ENCODE data around the gene HGF.

HGF gene

DNA sequence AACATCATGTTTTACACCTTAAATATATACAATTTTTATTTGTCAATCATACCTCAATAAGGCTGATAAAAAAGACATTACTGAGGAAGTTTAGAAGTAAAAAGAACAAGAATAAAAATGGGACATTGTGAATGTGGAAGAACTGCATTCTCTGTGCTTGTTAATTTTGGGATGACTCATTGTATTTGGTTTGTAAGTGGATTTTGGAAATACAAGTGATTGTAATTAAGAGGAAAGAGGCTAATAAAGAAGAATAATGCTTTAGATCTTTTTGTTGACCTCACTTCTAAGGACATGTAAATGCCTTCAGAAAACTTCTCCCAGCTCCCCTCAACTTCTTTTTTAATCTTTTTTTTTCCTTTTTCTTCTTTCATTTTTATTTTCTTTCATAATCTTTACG lies 76.0 kb downstream of the HGF start:
- TF ChIP-seq, protein P1, sequence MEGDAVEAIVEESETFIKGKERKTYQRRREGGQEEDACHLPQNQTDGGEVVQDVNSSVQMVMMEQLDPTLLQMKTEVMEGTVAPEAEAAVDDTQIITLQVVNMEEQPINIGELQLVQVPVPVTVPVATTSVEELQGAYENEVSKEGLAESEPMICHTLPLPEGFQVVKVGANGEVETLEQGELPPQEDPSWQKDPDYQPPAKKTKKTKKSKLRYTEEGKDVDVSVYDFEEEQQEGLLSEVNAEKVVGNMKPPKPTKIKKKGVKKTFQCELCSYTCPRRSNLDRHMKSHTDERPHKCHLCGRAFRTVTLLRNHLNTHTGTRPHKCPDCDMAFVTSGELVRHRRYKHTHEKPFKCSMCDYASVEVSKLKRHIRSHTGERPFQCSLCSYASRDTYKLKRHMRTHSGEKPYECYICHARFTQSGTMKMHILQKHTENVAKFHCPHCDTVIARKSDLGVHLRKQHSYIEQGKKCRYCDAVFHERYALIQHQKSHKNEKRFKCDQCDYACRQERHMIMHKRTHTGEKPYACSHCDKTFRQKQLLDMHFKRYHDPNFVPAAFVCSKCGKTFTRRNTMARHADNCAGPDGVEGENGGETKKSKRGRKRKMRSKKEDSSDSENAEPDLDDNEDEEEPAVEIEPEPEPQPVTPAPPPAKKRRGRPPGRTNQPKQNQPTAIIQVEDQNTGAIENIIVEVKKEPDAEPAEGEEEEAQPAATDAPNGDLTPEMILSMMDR (conservative IDR thresholded peaks at IDR 0.05): no peak
- peak overlapping the region; percentile 78; the same call in 1 of the 2 replicates for H3K27ac ChIP-seq

DNA sequence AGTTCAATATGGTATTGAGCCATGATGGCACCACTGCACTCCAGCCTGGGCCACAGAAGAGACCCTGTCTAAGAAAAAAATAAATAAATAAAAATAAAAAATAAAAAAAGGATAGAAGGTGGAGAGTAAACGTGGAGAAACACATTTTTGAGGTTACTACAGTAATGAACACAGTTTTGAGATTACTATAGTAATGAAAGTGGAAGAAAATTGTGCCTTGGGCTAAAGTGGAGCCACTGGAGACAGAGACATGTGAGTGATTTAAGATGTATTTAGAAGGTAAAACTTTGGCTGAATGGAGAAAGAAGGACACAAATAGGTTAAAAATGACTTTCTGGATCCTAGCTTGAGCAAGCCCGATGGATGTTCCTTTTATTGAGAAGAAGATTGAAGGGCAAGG lies 76.8 kb downstream of the HGF start:
- TF ChIP-seq, protein P1 (conservative IDR thresholded peaks at IDR 0.05): no peak
- H3K27ac ChIP-seq: peak overlapping the region; percentile 78

DNA sequence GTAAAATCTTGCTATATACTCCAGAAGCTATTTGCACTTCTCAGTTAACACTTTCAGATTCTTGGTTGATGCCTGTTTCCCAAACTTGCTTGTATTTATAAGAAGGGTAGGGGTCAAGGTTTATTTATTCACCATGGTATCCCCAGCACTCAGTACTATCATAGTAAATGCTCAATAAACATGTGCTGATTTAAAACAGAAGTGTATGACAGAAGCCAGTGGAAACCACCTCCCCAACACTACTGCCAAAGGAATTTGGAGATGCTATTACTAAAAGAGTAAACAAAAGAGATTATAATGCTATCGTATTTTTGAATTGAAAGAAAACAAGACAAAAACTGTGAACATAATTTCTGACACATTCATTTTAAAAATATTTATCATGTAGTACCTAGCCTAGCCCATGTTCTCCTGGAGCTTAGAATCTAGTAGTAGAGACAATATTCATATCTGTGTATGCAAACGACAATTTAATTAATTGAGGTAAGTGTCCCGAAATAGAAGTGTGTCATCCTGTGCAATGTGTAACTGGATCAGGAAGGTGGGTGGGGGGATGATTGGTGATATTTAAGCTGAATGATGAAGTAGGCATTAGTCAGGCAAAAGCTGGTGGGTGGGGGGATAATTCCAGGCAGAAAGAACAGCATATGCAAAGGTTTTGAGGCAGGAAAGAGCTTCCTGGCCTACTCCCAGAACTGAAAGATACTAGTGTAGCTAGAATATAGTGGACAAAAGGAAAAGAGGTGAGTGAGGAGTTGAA lies 77.5 kb downstream of the HGF start:
- peak overlapping the region; percentile 78 for H3K27ac ChIP-seq
- TF ChIP-seq, protein P1 (conservative IDR thresholded peaks at IDR 0.05): no peak

DNA sequence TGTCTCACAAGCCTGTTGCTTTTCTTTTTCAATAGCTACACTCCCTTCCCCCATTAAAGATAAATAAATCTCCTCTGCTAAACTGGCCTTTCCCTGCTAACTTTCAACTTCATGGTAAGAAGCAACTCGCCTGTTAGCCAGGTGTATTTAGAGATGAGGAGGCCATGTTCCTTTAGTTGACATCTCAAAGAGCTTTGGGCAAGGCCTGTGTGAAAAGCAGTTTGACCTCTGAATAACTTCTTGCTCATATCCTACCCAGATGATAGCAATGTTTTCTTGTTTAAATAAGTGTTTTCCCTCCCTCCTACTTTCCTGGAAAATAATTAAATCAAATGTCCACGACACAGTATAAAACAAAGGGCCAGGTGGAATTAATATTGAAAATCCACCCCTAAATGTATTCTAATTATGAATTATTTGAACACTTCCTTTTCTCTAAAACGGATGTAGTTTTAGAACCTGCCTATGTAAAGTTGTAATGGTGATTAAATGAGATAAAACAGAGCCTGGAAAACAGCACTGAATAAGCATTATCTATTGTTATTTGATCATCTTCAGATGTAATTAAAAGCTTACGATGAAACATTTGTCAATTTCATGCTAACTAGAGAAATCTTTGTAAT lies 78.5 kb downstream of the HGF start:
- peak overlapping the region; percentile 78 for H3K27ac ChIP-seq
- TF ChIP-seq, protein P1 (conservative IDR thresholded peaks at IDR 0.05): no peak

DNA sequence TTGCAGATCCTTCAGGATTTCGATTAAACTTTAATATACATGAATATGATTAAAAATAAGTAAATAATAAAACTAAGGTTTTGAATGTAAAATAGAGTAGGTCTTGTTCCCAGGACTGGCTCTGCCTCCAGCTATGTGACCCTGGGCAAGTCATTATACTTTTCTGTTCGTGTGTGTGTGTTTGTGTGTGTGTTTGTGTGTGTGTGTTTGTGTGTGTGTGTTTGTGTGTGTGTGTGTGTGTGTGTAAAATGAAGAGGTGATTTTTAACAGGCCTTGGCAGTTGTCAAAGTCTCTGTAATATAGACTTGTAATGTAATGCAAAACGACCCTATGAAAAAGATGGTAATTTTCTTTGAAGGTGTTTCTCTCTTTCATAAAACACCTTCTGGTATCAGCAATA lies 79.2 kb downstream of the HGF start:
- TF ChIP-seq, protein P1 (conservative IDR thresholded peaks at IDR 0.05): no peak
- H3K27ac ChIP-seq: peak overlapping the region; percentile 78

DNA sequence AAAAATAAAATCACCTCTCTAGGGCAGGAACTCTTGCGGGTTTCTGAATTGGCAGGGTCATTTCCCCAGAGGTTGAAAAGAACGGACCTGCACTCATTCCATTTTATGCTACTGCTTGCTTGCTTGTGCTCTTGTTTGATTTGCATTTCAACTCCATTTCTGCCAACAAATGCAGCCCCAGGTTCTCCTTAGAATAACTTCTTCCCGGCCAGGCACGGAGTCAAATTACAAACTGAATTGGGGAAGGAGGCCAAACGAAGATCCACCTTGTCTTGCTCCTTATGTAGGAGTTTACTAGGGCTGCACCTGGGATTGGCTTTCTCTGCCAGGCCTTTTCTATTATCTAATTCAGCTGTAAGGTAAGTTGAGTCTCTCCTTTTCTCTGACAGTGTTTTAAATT lies 79.6 kb downstream of the HGF start:
- TF ChIP-seq, protein P1 (conservative IDR thresholded peaks at IDR 0.05): no peak
- H3K27ac ChIP-seq: peak overlapping the region; percentile 78

DNA sequence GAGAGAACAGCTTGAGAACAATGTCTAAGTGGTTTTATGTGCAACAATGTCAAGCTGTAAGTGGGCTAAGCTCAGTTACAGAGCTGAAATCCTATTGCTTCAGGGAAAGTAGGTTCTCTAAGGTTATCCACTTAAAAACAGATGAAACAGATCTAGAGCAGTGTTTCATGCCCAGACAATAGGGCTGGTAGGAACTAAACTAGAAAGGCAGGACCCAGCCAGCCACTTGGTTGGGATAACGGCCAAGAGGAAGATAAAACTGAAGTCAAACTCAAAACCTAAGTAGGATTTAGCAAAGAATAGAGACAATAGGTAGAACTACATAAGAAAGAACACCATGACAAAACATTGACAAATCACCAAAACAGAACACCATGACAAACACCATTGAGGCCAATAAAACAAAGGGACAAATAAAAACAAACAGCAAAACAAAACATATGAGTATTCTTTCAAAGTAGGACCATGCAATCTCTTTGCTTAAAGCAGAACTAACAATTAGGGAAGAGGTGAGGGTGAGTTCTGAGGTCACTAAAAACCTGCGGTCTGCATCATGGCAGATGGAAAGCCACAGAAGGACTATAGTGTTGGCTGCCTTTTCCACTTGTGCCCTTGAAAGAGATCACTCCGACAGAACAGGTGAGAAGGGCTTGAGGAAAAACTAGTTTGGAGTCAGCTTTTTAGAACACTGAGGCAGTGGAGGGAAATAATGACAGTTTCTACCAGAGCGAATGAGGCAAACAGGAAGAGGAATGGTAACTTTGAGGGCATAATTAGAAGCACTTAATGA lies 81.0 kb downstream of the HGF start:
- TF ChIP-seq, protein P1 (conservative IDR thresholded peaks at IDR 0.05): no peak
- H3K27ac ChIP-seq: peak overlapping the region; percentile 78

All from VCaP (cell line).